Progenitor cell of endocrine pancreas (in vitro differentiated cells): ENCODE results near the gene AHCTF1. TPM values are rescaled to one million over a fixed set of nuclear protein-coding genes. Genes with fewer than 3 reads are reported as not detected.

Source experiments
- DNase-seq: peaks from one replicate; pipeline ENCODE4 v3.0.0; 2021; ENCODE audit warnings: low spot score; ENCODE audit not compliant: unreplicated experiment
- H3K27ac Mint-ChIP-seq: 2 replicates; pipeline ENCODE4 v1.8.0; 2021; ENCODE audit warnings: mild to moderate bottlenecking, moderate library complexity, mixed read lengths
- H3K27me3 Mint-ChIP-seq: 2 replicates; pipeline ENCODE4 v1.8.0; 2021; ENCODE audit warnings: mixed read lengths
- H3K36me3 Mint-ChIP-seq: 2 replicates; pipeline ENCODE4 v1.8.0; 2022; ENCODE audit warnings: mixed read lengths; ENCODE audit not compliant: insufficient read depth
- H3K4me1 Mint-ChIP-seq: 2 replicates; pipeline ENCODE4 v1.8.0; 2021; ENCODE audit warnings: low read depth, mixed read lengths
- H3K4me3 Mint-ChIP-seq: 2 replicates; pipeline ENCODE4 v1.8.0; 2021; ENCODE audit warnings: low read depth, mild to moderate bottlenecking, moderate library complexity, mixed read lengths
- H3K9me3 Mint-ChIP-seq: 2 replicates; pipeline ENCODE4 v1.8.0; 2021; ENCODE audit warnings: low read depth, mixed read lengths
- CTCF ChIP-seq: fragments of 200-600 bp; sonication (generic); IDR thresholded peaks from one replicate; pipeline ENCODE4 v1.5.0; 2021; ENCODE audit warnings: antibody characterized with exemption, mild to moderate bottlenecking; ENCODE audit not compliant: unreplicated experiment
- total RNA-seq: library from RNA; stranded (reverse); gene quantifications from 2 replicates; pipeline ENCODE4 v1.2.1, GENCODE V29; 2021

The AHCTF1 gene
- total RNA-seq, 1 donor from 2014 or later, result 42.8 TPM

GRCh38 chr1:246971090-246971721 is 39.5 kb upstream of the AHCTF1 start:
- H3K27me3 Mint-ChIP-seq, result no peaks in the 10 kb centered on the region
- TF ChIP-seq CTCF, result peak; percentile 31
- DNase-seq, result no peak
- no peak overlapping the region for H3K4me3 Mint-ChIP-seq
- H3K36me3 Mint-ChIP-seq, result peaks cover 71% of the 10 kb centered on the region
- no peak overlapping the region for H3K27ac Mint-ChIP-seq
- peaks cover 65% of the 10 kb centered on the region for H3K9me3 Mint-ChIP-seq
- no peaks in the 10 kb centered on the region for H3K4me1 Mint-ChIP-seq

GRCh38 chr1:246969621-246970020 is 37.9 kb upstream of the AHCTF1 start:
- no peaks in the 10 kb centered on the region for H3K27me3 Mint-ChIP-seq
- no peak overlapping the region for H3K27ac Mint-ChIP-seq
- no peak for DNase-seq
- H3K4me3 Mint-ChIP-seq, result no peak overlapping the region
- TF ChIP-seq CTCF, result no peak
- peaks cover 67% of the 10 kb centered on the region for H3K36me3 Mint-ChIP-seq
- no peaks in the 10 kb centered on the region for H3K4me1 Mint-ChIP-seq
- peaks cover 56% of the 10 kb centered on the region for H3K9me3 Mint-ChIP-seq

DNA sequence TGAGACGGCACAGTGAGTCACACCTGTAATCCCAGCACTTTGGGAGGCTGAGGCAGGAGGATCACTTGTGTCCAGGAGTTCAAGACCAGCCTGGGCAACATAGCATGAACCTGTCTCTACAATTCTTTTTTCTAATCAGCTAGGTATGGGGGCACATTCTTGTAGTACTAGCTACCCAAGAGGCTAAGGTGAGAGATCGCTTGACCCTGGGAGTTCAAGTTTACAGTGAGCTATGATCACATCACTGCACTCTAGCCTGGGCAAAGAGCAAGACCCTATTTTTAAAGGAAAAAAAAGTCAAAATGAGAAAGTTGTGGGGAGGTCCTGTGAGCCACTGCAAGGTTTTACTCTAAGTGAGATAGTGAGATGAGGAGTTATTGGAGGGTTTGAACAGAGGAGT is 34.8 kb upstream of the AHCTF1 start:
- H3K36me3 Mint-ChIP-seq, result peaks cover 61% of the 10 kb centered on the region
- no peaks in the 10 kb centered on the region for H3K27me3 Mint-ChIP-seq
- peaks cover 39% of the 10 kb centered on the region for H3K9me3 Mint-ChIP-seq
- DNase-seq, result no peak
- TF ChIP-seq CTCF, result no peak
- H3K4me3 Mint-ChIP-seq, result no peak overlapping the region
- no peaks in the 10 kb centered on the region for H3K4me1 Mint-ChIP-seq
- H3K27ac Mint-ChIP-seq, result no peak overlapping the region

- H3K27me3 Mint-ChIP-seq, result no peaks in the 10 kb centered on the region
- no peaks in the 10 kb centered on the region for H3K9me3 Mint-ChIP-seq
- no peak overlapping the region for H3K27ac Mint-ChIP-seq
- peaks cover 24% of the 10 kb centered on the region for H3K36me3 Mint-ChIP-seq
- TF ChIP-seq CTCF, result no peak
- DNase-seq, result no peak
- no peaks in the 10 kb centered on the region for H3K4me1 Mint-ChIP-seq
- H3K4me3 Mint-ChIP-seq, result no peak overlapping the region
Observed at GRCh38 chr1:246959944-246960693, 28.4 kb upstream of the AHCTF1 start.

DNA sequence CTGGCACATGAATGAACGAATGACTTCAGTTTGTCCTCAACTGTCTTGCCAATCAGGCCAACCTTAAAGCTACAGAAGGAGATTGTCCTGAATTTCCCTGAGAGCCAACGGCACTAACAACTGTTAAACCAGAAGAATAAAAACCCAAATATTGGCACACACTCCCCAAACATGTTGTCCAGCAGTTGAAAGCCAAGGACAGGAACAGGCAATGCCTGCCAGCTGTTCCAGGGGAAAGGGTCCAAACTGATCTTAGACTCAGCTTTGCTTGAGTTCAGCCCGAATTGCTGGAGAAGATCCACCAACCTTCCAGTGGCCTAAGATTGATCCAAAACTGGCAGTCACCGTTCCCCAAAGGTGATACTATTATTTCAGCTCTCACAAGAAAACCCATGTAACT is 22.4 kb upstream of the AHCTF1 start:
- no peaks in the 10 kb centered on the region for H3K27me3 Mint-ChIP-seq
- no peak for TF ChIP-seq CTCF
- no peak overlapping the region for H3K27ac Mint-ChIP-seq
- H3K9me3 Mint-ChIP-seq, result no peaks in the 10 kb centered on the region
- no peak overlapping the region for H3K4me3 Mint-ChIP-seq
- H3K36me3 Mint-ChIP-seq, result peaks cover 12% of the 10 kb centered on the region
- DNase-seq, result no peak
- H3K4me1 Mint-ChIP-seq, result no peaks in the 10 kb centered on the region
